CD4-positive, alpha-beta memory T cell (primary cell): ENCODE data around the gene PRKG1. TPM values are rescaled to one million over a fixed set of nuclear protein-coding genes. Genes with fewer than 3 reads are reported as not detected.
A peak's percentile ranks its signal among the peaks of the same experiment; 100 is the strongest.

ENCODE experiments used
- CTCF ChIA-PET: fragments of 350-600 bp; sonication (Branson Sonifier 250); formaldehyde crosslinking; loops from one replicate; lab custom pipeline; 2021; ENCODE audit warnings: inconsistent platforms; ENCODE audit not compliant: partially characterized antibody; lab: Charles Lee
- POLR2A ChIA-PET: fragments of 350-600 bp; sonication (Branson Sonifier 250); formaldehyde crosslinking; loops from one replicate; lab custom pipeline; 2021; ENCODE audit not compliant: partially characterized antibody; lab: Charles Lee
- DNase-seq, 5 donors: peaks; one replicate each; pipeline versions ENCODE4 v3.0.0 to v3.0.0-alpha.2; 2020 to 2022; ENCODE audit warnings: mixed read lengths in 1 of 5
- H3K27ac ChIP-seq: one replicate; pipeline ENCODE4 v1.7.0; 2013; ENCODE audit warnings: low read depth, low read length
- H3K27me3 ChIP-seq: 2 replicates; pipeline ENCODE4 v1.7.0; 2013; ENCODE audit warnings: mild to moderate bottlenecking, low read length, moderate library complexity; ENCODE audit not compliant: insufficient read depth
- H3K36me3 ChIP-seq: 2 replicates; pipeline ENCODE4 v1.7.0; 2013; ENCODE audit warnings: mild to moderate bottlenecking, low read length, moderate library complexity; ENCODE audit not compliant: insufficient read depth
- H3K4me1 ChIP-seq: 2 replicates; pipeline ENCODE4 v1.7.0; 2013; ENCODE audit warnings: mild to moderate bottlenecking, low read length, moderate library complexity; ENCODE audit not compliant: insufficient read depth
- H3K4me3 ChIP-seq, 2 donors: one replicate each; pipeline ENCODE4 v1.7.0; 2013; ENCODE audit warnings: low read length in 2 of 2, mild to moderate bottlenecking in 1 of 2
- H3K9me3 ChIP-seq, 2 donors: one replicate each; pipeline ENCODE4 v1.7.0; 2013; ENCODE audit warnings: low read length in 2 of 2, control low read depth in 1 of 2; ENCODE audit not compliant: control insufficient read depth in 1 of 2
- H3K27ac Mint-ChIP-seq, 7 donors: one replicate each; pipeline ENCODE4 v1.8.0; 2020 to 2021; ENCODE audit warnings: mixed read lengths in 7 of 7, mild to moderate bottlenecking in 6 of 7, inconsistent platforms in 3 of 7, moderate library complexity in 3 of 7
- H3K27me3 Mint-ChIP-seq, 2 donors: one replicate each; pipeline ENCODE4 v1.8.0; 2020 to 2021; ENCODE audit warnings: mixed read lengths in 2 of 2
- H3K36me3 Mint-ChIP-seq, 2 donors: one replicate each; pipeline ENCODE4 v1.8.0; 2020 to 2021; ENCODE audit warnings: mixed read lengths in 2 of 2, inconsistent platforms in 1 of 2, mild to moderate bottlenecking in 1 of 2
- H3K4me1 Mint-ChIP-seq, 4 donors: one replicate each; pipeline ENCODE4 v1.8.0; 2020 to 2021; ENCODE audit warnings: mixed read lengths in 4 of 4, mild to moderate bottlenecking in 1 of 4
- H3K4me3 Mint-ChIP-seq, 8 donors: one replicate each; pipeline ENCODE4 v1.8.0; 2020 to 2021; ENCODE audit warnings: mixed read lengths in 8 of 8, mild to moderate bottlenecking in 7 of 8, moderate library complexity in 6 of 8, inconsistent platforms in 3 of 8
- H3K9me3 Mint-ChIP-seq, 8 donors: one replicate each; pipeline ENCODE4 v1.8.0; 2020 to 2021; ENCODE audit warnings: mixed read lengths in 8 of 8, mild to moderate bottlenecking in 5 of 8, inconsistent platforms in 3 of 8, moderate library complexity in 1 of 8
- intact Hi-C: fragments of 100-400 bp; cut with micrococcal nuclease; formaldehyde crosslinking; loops from one replicate; pipeline ENCODE4 v1.15.1; 2023
- polyA plus RNA-seq, 2 donors: library from polyadenylated mRNA; unstranded; fragments of 300-500 nt; fragmentation: Illumina TruSeq; gene quantifications; one replicate each; pipeline ENCODE4 v1.2.3, GENCODE V29; 2021
- total RNA-seq, 2 experiments: library from RNA; stranded (reverse); gene quantifications; one replicate each; pipeline ENCODE4 v1.2.3, GENCODE V29; 2021

Gene PRKG1
- total and polyA plus RNA-seq, 4 experiments from 2014 or later, result 0.06 to 0.20 TPM; not detected in 2

DNA sequence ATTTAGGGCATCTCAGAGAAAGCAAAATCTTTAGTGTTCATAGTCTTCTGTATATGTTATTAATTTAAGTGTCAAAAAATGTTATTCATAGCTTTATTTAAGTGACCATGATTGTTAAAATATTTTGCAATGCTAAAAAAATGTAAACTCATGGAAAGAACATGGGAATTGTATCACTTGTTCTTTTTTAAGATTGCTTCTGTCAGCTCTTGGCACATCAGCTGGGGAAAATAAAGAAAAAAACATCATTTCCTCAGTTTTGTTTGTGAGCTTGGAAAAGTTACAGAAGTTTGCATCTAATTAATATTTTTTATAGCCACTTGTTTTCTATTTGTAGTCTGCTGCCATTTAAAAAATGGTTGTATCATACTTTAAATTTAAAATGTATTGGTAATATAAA, 911.0 kb downstream of the PRKG1 start:
- intact Hi-C loops, result no loop called here
- Mint-ChIP-seq H3K27me3 (peaks cover 1 to 2% of the 10 kb centered on the region in 2 donors), H3K9me3 (peaks cover 0 to 11% (median 4%) of the 10 kb centered on the region in 8 donors)

DNA sequence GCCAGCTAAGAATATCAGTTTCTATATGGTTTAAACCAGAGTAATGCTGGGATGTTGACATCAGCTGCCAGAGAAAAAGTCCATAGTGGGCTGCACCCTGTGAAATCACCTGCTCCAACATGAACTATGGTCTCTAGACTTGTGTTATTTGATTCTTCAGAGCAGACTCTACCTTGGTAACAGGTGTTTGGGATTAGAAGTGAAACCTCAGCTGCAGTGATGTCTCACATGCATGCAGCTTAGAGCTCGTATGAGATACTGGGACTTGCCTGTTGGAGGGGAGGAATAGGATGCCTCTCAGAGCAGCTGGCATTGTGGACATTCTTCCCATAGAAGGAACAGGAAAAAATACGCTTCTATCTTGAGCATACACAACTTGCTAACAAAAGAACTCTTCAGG, 912.2 kb downstream of the PRKG1 start:
- ChIA-PET CTCF (interaction anchor here (1.1 kb wide), 1 partner anchor 25 kb away, joined by 3 read pairs; no protein-coding TSS in a partner anchor), POLR2A (no interaction called here)
- no peaks in the 10 kb centered on the region for H3K36me3 ChIP-seq
- no peaks in the 10 kb centered on the region for H3K36me3 Mint-ChIP-seq
- H3K4me1 ChIP-seq, result no peaks in the 10 kb centered on the region
- H3K27me3 ChIP-seq, result no peaks in the 10 kb centered on the region
- H3K27me3 Mint-ChIP-seq, result peaks cover 1 to 2% of the 10 kb centered on the region in 2 donors
- H3K9me3 Mint-ChIP-seq, result peaks cover 0 to 7% (median under 1%) of the 10 kb centered on the region in 8 donors
- DNase-seq, result no peak
- no peaks in the 10 kb centered on the region for H3K4me1 Mint-ChIP-seq
- H3K4me3 Mint-ChIP-seq, result no peak overlapping the region
- H3K27ac ChIP-seq, result no peak overlapping the region
- H3K4me3 ChIP-seq, result no peak overlapping the region
- H3K27ac Mint-ChIP-seq, result no peak overlapping the region
- intact Hi-C loops, result no loop called here
- no peaks in the 10 kb centered on the region for H3K9me3 ChIP-seq

More for the DNA sequence above, 911.0 kb downstream of the PRKG1 start:
- H3K27me3 ChIP-seq, result no peaks in the 10 kb centered on the region
- POLR2A ChIA-PET, result no interaction called here
- H3K9me3 ChIP-seq, result no peaks in the 10 kb centered on the region
- Mint-ChIP-seq H3K4me1 (no peaks in the 10 kb centered on the region), H3K36me3 (no peaks in the 10 kb centered on the region), H3K4me3 (no peak overlapping the region), H3K27ac (no peak overlapping the region)
- no peaks in the 10 kb centered on the region for H3K4me1 ChIP-seq
- H3K4me3 ChIP-seq, result no peak overlapping the region
- CTCF ChIA-PET, result no interaction called here
- H3K27ac ChIP-seq, result no peak overlapping the region
- DNase-seq, result no peak
- H3K36me3 ChIP-seq, result no peaks in the 10 kb centered on the region

DNA sequence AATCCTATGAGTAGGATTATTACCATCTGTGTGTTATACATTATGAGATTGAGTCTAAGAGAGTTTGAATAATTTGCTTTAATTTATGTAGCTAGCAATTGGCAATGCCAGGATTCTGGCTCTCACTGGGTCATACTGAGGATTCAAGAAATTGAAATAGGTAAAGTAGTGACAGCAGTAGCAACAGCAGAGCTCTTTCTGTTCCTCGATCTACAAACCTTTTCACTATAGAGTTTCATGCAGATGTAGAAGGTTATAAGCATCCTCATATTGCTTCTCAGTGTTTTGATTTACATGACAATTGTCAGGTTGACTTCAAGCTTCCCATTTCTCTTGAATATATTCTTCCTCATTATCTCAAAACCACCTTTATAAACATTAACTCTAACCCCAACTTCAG, 919.2 kb downstream of the PRKG1 start:
- H3K4me1 ChIP-seq, result no peaks in the 10 kb centered on the region
- H3K36me3 ChIP-seq, result no peaks in the 10 kb centered on the region
- no peak overlapping the region for H3K27ac ChIP-seq
- Mint-ChIP-seq H3K27me3 (peaks cover 0 to 3% of the 10 kb centered on the region in 2 donors), H3K9me3 (peaks cover 0 to 6% (median 1%) of the 10 kb centered on the region in 8 donors), H3K4me3 (no peak overlapping the region), H3K27ac (no peak overlapping the region), H3K4me1 (no peaks in the 10 kb centered on the region), H3K36me3 (no peaks in the 10 kb centered on the region)
- no peak for DNase-seq
- intact Hi-C loops, result no loop called here
- H3K9me3 ChIP-seq, result no peaks in the 10 kb centered on the region
- ChIA-PET POLR2A (no interaction called here), CTCF (no interaction called here)
- no peaks in the 10 kb centered on the region for H3K27me3 ChIP-seq
- no peak overlapping the region for H3K4me3 ChIP-seq

DNA sequence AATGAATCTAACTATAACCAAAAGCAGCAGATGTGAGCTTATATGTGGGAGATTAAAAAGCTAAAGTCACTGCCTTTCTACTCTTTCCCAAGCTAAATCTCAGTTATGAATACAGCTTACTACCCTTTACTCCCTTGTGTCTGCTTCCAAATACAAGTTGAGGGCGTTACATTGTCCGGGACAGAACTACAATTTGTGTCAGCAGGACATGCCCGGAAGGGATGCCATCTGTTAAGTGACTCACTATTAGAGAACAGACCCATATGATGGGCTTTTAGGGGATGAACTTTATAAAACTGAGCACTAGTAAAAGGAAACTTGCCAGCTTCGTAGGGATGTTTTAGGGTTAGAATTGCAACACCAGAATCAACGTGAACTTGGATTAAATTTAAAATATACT, 924.8 kb downstream of the PRKG1 start:
- no peak overlapping the region for H3K4me3 Mint-ChIP-seq
- POLR2A ChIA-PET, result no interaction called here

DNA sequence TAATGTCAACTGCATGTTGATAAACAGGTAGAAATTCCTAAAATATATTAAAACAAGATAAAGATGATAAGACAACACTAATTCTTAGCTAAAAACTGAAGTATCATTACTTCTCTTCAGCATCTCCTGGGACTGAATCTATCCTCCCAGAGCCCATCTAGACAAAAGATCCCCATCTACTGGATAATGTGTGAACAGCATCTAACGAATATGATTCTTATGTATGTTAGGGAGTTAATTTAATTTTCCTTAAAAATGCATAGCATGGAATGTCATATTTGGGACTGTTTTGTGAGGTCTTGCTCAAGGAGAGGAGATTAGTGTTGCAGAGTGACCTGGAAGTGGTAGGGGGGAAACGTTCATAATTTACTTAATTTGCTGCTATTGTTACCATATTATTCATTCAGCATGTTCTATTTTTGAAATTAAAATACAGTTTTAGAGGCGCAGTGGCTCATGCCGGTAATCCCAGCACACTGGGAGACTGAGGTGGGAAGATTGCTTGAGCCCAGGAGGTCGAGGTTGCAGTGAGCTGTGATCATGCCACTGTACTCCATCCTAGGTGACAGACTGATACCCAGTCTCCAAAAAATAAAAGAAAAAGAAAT, 930.2 kb downstream of the PRKG1 start:
- no peak overlapping the region for H3K4me3 ChIP-seq
- no peak overlapping the region for H3K4me3 Mint-ChIP-seq
- no peaks in the 10 kb centered on the region for H3K9me3 ChIP-seq
- H3K36me3 Mint-ChIP-seq, result no peaks in the 10 kb centered on the region
- H3K27ac ChIP-seq, result no peak overlapping the region
- no peak for DNase-seq
- H3K4me1 ChIP-seq, result no peaks in the 10 kb centered on the region
- intact Hi-C loops, result no loop called here
- peaks cover 0 to 1% of the 10 kb centered on the region in 2 donors for H3K27me3 Mint-ChIP-seq
- CTCF ChIA-PET, result interaction anchor here (0.7 kb wide), 1 partner anchor 10 kb away, joined by 3 read pairs; no protein-coding TSS in a partner anchor
- H3K27ac Mint-ChIP-seq, result peak overlapping the region in 1 of 7 donors; percentile 40
- POLR2A ChIA-PET, result no interaction called here
- peaks cover 0 to 4% (median 0%) of the 10 kb centered on the region in 8 donors for H3K9me3 Mint-ChIP-seq
- H3K27me3 ChIP-seq, result no peaks in the 10 kb centered on the region
- no peaks in the 10 kb centered on the region for H3K36me3 ChIP-seq
- H3K4me1 Mint-ChIP-seq, result no peaks in the 10 kb centered on the region

More for the DNA sequence above, 924.8 kb downstream of the PRKG1 start:
- Mint-ChIP-seq H3K27ac (no peak overlapping the region), H3K4me1 (no peaks in the 10 kb centered on the region), H3K27me3 (peaks cover 0 to 3% of the 10 kb centered on the region in 2 donors), H3K9me3 (no peaks in the 10 kb centered on the region), H3K36me3 (no peaks in the 10 kb centered on the region)
- H3K36me3 ChIP-seq, result no peaks in the 10 kb centered on the region
- H3K4me3 ChIP-seq, result no peak overlapping the region
- no peaks in the 10 kb centered on the region for H3K27me3 ChIP-seq
- no peaks in the 10 kb centered on the region for H3K9me3 ChIP-seq
- no peak for DNase-seq
- CTCF ChIA-PET, result no interaction called here
- no peak overlapping the region for H3K27ac ChIP-seq
- H3K4me1 ChIP-seq, result no peaks in the 10 kb centered on the region
- intact Hi-C loops, result no loop called here

DNA sequence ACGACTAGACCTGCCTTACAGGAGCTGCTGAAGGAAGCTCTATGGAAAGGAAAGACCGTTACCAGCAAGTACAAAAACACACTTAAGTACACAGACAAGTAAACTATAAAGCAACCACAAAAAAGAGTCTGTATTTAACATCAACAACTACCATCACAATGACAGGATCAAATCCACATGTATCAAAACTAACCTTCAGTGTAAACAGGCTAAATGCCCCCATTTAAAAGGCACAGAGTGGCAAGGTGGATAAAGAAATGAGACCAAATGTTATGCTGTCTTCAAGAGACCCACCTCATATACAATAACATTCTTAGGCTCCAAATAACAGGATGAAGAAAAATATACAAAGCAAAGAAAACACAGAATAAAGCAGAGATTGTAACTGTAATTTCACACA, 932.8 kb downstream of the PRKG1 start:
- no peaks in the 10 kb centered on the region for H3K36me3 Mint-ChIP-seq
- POLR2A ChIA-PET, result no interaction called here

DNA sequence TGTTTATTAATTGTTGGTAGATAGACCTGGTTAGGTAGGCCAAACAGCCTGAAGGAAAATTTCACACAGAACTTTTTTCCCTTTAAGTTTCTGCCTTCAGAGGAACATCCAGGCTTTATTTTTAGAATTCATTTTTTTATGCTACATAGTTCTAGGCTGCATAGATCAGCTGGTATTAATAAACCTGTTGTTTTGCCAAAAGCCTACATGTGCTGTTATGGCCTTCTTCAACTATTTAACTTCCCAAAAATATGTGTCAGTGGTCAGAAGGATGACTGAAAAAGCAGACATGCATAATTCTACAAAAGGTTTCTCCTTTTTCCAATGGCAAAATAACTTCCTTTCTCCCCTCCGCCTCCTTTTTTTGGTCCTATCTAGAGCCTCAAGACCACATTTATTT, 936.8 kb downstream of the PRKG1 start:
- no peak overlapping the region for H3K4me3 ChIP-seq
- POLR2A ChIA-PET, result no interaction called here
- intact Hi-C loops, result no loop called here
- no peaks in the 10 kb centered on the region for H3K9me3 ChIP-seq
- CTCF ChIA-PET, result no interaction called here
- no peak for DNase-seq
- no peak overlapping the region for H3K27ac ChIP-seq
- Mint-ChIP-seq H3K4me1 (no peaks in the 10 kb centered on the region), H3K9me3 (peaks cover 2 to 22% (median 5%) of the 10 kb centered on the region in 8 donors), H3K4me3 (no peak overlapping the region), H3K27me3 (no peaks in the 10 kb centered on the region), H3K27ac (no peak overlapping the region), H3K36me3 (no peaks in the 10 kb centered on the region)
- no peaks in the 10 kb centered on the region for H3K4me1 ChIP-seq
- no peaks in the 10 kb centered on the region for H3K36me3 ChIP-seq
- no peaks in the 10 kb centered on the region for H3K27me3 ChIP-seq

More for the DNA sequence above, 932.8 kb downstream of the PRKG1 start:
- no peak for DNase-seq
- Histone ChIP-seq H3K4me3 (no peak overlapping the region), H3K9me3 (no peaks in the 10 kb centered on the region), H3K27ac (no peak overlapping the region), H3K36me3 (no peaks in the 10 kb centered on the region), H3K27me3 (no peaks in the 10 kb centered on the region), H3K4me1 (no peaks in the 10 kb centered on the region)
- Mint-ChIP-seq H3K4me3 (no peak overlapping the region), H3K27me3 (peaks cover 0 to 1% of the 10 kb centered on the region in 2 donors), H3K4me1 (no peaks in the 10 kb centered on the region), H3K27ac (no peak overlapping the region), H3K9me3 (peaks cover 0 to 8% (median 5%) of the 10 kb centered on the region in 8 donors)
- CTCF ChIA-PET, result no interaction called here
- intact Hi-C loops, result no loop called here
